GM10266 (cell line): ENCODE measurements around the gene CNTNAP2.

Source experiments
- DNase-seq: peaks from one replicate; pipeline ENCODE4 v3.0.0; 2012; ENCODE audit errors: extremely low spot score
- CTCF ChIP-seq: IDR thresholded peaks from 2 replicates; pipeline ENCODE4 v1.5.1; 2012; ENCODE audit warnings: mild to moderate bottlenecking, low read depth; ENCODE audit not compliant: control insufficient read depth, insufficient read depth; ENCODE audit errors: missing control alignments

The CNTNAP2 gene

GRCh38 chr7:147477526-147477925 lies 1360.9 kb downstream of the CNTNAP2 start:
- no peak for DNase-seq
- TF ChIP-seq CTCF: no peak

GRCh38 chr7:147478796-147479195 lies 1362.2 kb downstream of the CNTNAP2 start:
- no peak for DNase-seq
- no peak for TF ChIP-seq CTCF

- no peak for TF ChIP-seq CTCF
- DNase-seq: no peak
Measured at GRCh38 chr7:147483634-147484292, 1367.2 kb downstream of the CNTNAP2 start.

- no peak for TF ChIP-seq CTCF
- DNase-seq: no peak
Measured at GRCh38 chr7:147485660-147486210, 1369.1 kb downstream of the CNTNAP2 start.

GRCh38 chr7:147492606-147493005 lies 1376.0 kb downstream of the CNTNAP2 start:
- TF ChIP-seq CTCF: no peak
- no peak for DNase-seq

GRCh38 chr7:147496209-147496608 lies 1379.6 kb downstream of the CNTNAP2 start:
- no peak for TF ChIP-seq CTCF

GRCh38 chr7:147497246-147497645 lies 1380.6 kb downstream of the CNTNAP2 start:
- TF ChIP-seq CTCF: no peak
- no peak for DNase-seq

More at GRCh38 chr7:147496209-147496608, 1379.6 kb downstream of the CNTNAP2 start:
- no peak for DNase-seq
